ENCODE data around the gene EXOC1L.

Gene EXOC1L

GRCh38 chr4:55871299-55871800 is 51.8 kb downstream of the EXOC1L start:
- Histone ChIP-seq H3K4me3 (ENCODE audit: insufficient read depth, low read depth, low read length) (no peak overlapping the region), H3K27me3 (ENCODE audit: control insufficient read depth, insufficient read depth, low read length, poor library complexity, severe bottlenecking) (no peaks in the 10 kb centered on the region), H3K4me1 (ENCODE audit: control insufficient read depth, insufficient read depth, low read length) (no peaks in the 10 kb centered on the region), H3K36me3 (ENCODE audit: control insufficient read depth, insufficient read depth, low read length) (no peaks in the 10 kb centered on the region), H3K27ac (ENCODE audit: insufficient read depth, low read depth, low read length, poor library complexity, severe bottlenecking) (no peak overlapping the region), H3K9me3 (ENCODE audit: control insufficient read depth, low read length) (no peaks in the 10 kb centered on the region)
- WGBS, 2 experiments, result 90 to 93% methylated on average over 5 of the region's 5 CpGs

GRCh38 chr4:55874831-55875230 is 55.2 kb downstream of the EXOC1L start:
- no peak overlapping the region for H3K27ac ChIP-seq (ENCODE audit: insufficient read depth, low read depth, low read length, poor library complexity, severe bottlenecking)
- no peak overlapping the region for H3K4me3 ChIP-seq (ENCODE audit: insufficient read depth, low read depth, low read length)
- H3K9me3 ChIP-seq (ENCODE audit: control insufficient read depth, low read length), result no peaks in the 10 kb centered on the region
- no peaks in the 10 kb centered on the region for H3K36me3 ChIP-seq (ENCODE audit: control insufficient read depth, insufficient read depth, low read length)
- no peaks in the 10 kb centered on the region for H3K27me3 ChIP-seq (ENCODE audit: control insufficient read depth, insufficient read depth, low read length, poor library complexity, severe bottlenecking)
- no peaks in the 10 kb centered on the region for H3K4me1 ChIP-seq (ENCODE audit: control insufficient read depth, insufficient read depth, low read length)

- H3K27ac ChIP-seq (ENCODE audit: insufficient read depth, low read depth, low read length, poor library complexity, severe bottlenecking), result no peak overlapping the region
- no peaks in the 10 kb centered on the region for H3K36me3 ChIP-seq (ENCODE audit: control insufficient read depth, insufficient read depth, low read length)
These were observed 56.8 kb downstream of the EXOC1L start for GRCh38 chr4:55876387-55876786.

GRCh38 chr4:55879224-55879623 is 59.6 kb downstream of the EXOC1L start:
- no peaks in the 10 kb centered on the region for H3K27me3 ChIP-seq (ENCODE audit: control insufficient read depth, insufficient read depth, low read length, poor library complexity, severe bottlenecking)
- WGBS, 2 experiments, result 81 to 90% methylated on average over 3 of the region's 3 CpGs
- H3K4me1 ChIP-seq (ENCODE audit: control insufficient read depth, insufficient read depth, low read length), result no peaks in the 10 kb centered on the region
- no peaks in the 10 kb centered on the region for H3K9me3 ChIP-seq (ENCODE audit: control insufficient read depth, low read length)
- H3K27ac ChIP-seq (ENCODE audit: insufficient read depth, low read depth, low read length, poor library complexity, severe bottlenecking), result no peak overlapping the region
- no peak overlapping the region for H3K4me3 ChIP-seq (ENCODE audit: insufficient read depth, low read depth, low read length)
- no peaks in the 10 kb centered on the region for H3K36me3 ChIP-seq (ENCODE audit: control insufficient read depth, insufficient read depth, low read length)

More at GRCh38 chr4:55876387-55876786, 56.8 kb downstream of the EXOC1L start:
- Histone ChIP-seq H3K4me1 (ENCODE audit: control insufficient read depth, insufficient read depth, low read length) (no peaks in the 10 kb centered on the region), H3K9me3 (ENCODE audit: control insufficient read depth, low read length) (no peaks in the 10 kb centered on the region), H3K4me3 (ENCODE audit: insufficient read depth, low read depth, low read length) (no peak overlapping the region), H3K27me3 (ENCODE audit: control insufficient read depth, insufficient read depth, low read length, poor library complexity, severe bottlenecking) (no peaks in the 10 kb centered on the region)

GRCh38 chr4:55880652-55881280 is 61.2 kb downstream of the EXOC1L start:
- H3K27ac ChIP-seq (ENCODE audit: insufficient read depth, low read depth, low read length, poor library complexity, severe bottlenecking), result no peak overlapping the region
- no peaks in the 10 kb centered on the region for H3K36me3 ChIP-seq (ENCODE audit: control insufficient read depth, insufficient read depth, low read length)
- no peaks in the 10 kb centered on the region for H3K4me1 ChIP-seq (ENCODE audit: control insufficient read depth, insufficient read depth, low read length)
- H3K4me3 ChIP-seq (ENCODE audit: insufficient read depth, low read depth, low read length), result no peak overlapping the region
- H3K9me3 ChIP-seq (ENCODE audit: control insufficient read depth, low read length), result no peaks in the 10 kb centered on the region
- H3K27me3 ChIP-seq (ENCODE audit: control insufficient read depth, insufficient read depth, low read length, poor library complexity, severe bottlenecking), result no peaks in the 10 kb centered on the region
- 88 to 97% methylated on average over 3 of the region's 3 CpGs for WGBS, 2 experiments

GRCh38 chr4:55884093-55884850 is 64.7 kb downstream of the EXOC1L start:
- 86 to 93% methylated on average over 1 to 2 of the region's 2 CpGs for WGBS, 2 experiments
- H3K4me1 ChIP-seq (ENCODE audit: control insufficient read depth, insufficient read depth, low read length), result no peaks in the 10 kb centered on the region
- H3K27me3 ChIP-seq (ENCODE audit: control insufficient read depth, insufficient read depth, low read length, poor library complexity, severe bottlenecking), result no peaks in the 10 kb centered on the region

GRCh38 chr4:55884851-55885219 is 65.2 kb downstream of the EXOC1L start:
- H3K9me3 ChIP-seq (ENCODE audit: control insufficient read depth, low read length), result no peaks in the 10 kb centered on the region
- H3K27ac ChIP-seq (ENCODE audit: insufficient read depth, low read depth, low read length, poor library complexity, severe bottlenecking), result no peak overlapping the region
- H3K4me3 ChIP-seq (ENCODE audit: insufficient read depth, low read depth, low read length), result no peak overlapping the region
- H3K36me3 ChIP-seq (ENCODE audit: control insufficient read depth, insufficient read depth, low read length), result no peaks in the 10 kb centered on the region
- H3K4me1 ChIP-seq (ENCODE audit: control insufficient read depth, insufficient read depth, low read length), result no peaks in the 10 kb centered on the region
- 100% methylated on average over 1 of the region's 1 CpG; no CpG with 5 or more reads in 1 of the 2 experiments for WGBS, 2 experiments
- H3K27me3 ChIP-seq (ENCODE audit: control insufficient read depth, insufficient read depth, low read length, poor library complexity, severe bottlenecking), result no peaks in the 10 kb centered on the region

More at GRCh38 chr4:55884093-55884850, 64.7 kb downstream of the EXOC1L start:
- Histone ChIP-seq H3K36me3 (ENCODE audit: control insufficient read depth, insufficient read depth, low read length) (no peaks in the 10 kb centered on the region), H3K27ac (ENCODE audit: insufficient read depth, low read depth, low read length, poor library complexity, severe bottlenecking) (no peak overlapping the region), H3K4me3 (ENCODE audit: insufficient read depth, low read depth, low read length) (no peak overlapping the region), H3K9me3 (ENCODE audit: control insufficient read depth, low read length) (no peaks in the 10 kb centered on the region)

All from ectodermal cell (in vitro differentiated cells).